IgD-negative memory B cell (primary cell): ENCODE results near the gene TFCP2. TPM values are rescaled to one million over a fixed set of nuclear protein-coding genes. Genes with fewer than 3 reads are reported as not detected.
"Not testable (repeated sequence)": the region's sequence is repeated elsewhere in the genome, so short reads cannot be mapped to it uniquely, and the experiment has no call there.

Experiments used
- H3K27ac Mint-ChIP-seq, 3 donors: one replicate each; pipeline ENCODE4 v1.8.0; 2020 to 2022; ENCODE audit warnings: mild to moderate bottlenecking in 3 of 3, mixed read lengths in 3 of 3, moderate library complexity in 1 of 3
- H3K27me3 Mint-ChIP-seq: one replicate; pipeline ENCODE4 v1.8.0; 2021; ENCODE audit warnings: mixed read lengths
- H3K36me3 Mint-ChIP-seq: one replicate; pipeline ENCODE4 v1.8.0; 2020; ENCODE audit warnings: mild to moderate bottlenecking, mixed read lengths
- H3K4me1 Mint-ChIP-seq, 3 donors: one replicate each; pipeline ENCODE4 v1.8.0; 2020 to 2022; ENCODE audit warnings: mixed read lengths in 3 of 3, mild to moderate bottlenecking in 1 of 3
- H3K4me3 Mint-ChIP-seq, 4 donors: one replicate each; pipeline ENCODE4 v1.8.0; 2020 to 2022; ENCODE audit warnings: mild to moderate bottlenecking in 4 of 4, mixed read lengths in 4 of 4, moderate library complexity in 3 of 4
- H3K9me3 Mint-ChIP-seq, 3 donors: one replicate each; pipeline ENCODE4 v1.8.0; 2020 to 2021; ENCODE audit warnings: mixed read lengths in 3 of 3, mild to moderate bottlenecking in 1 of 3
- polyA plus RNA-seq: library from polyadenylated mRNA; unstranded; fragments of 300-500 nt; fragmentation: Illumina TruSeq; gene quantifications from one replicate; pipeline ENCODE4 v1.2.3, GENCODE V29; 2021

The TFCP2 gene
- 10.3 TPM for polyA plus RNA-seq

GRCh38 chr12:51172515-51173431 lies at the start of gene TFCP2:
Gene TFCP2 (minus strand): TSS chr12:51173135. CDS start chr12:51172422, 713 bp downstream.
- Mint-ChIP-seq H3K4me1 (peaks cover 11 to 12% (median 11%) of the 10 kb centered on the region in 3 donors), H3K9me3 (no peaks in the 10 kb centered on the region), H3K27ac (peak within 1 kb of the TSS in 1 of 3 donors; percentile 90), H3K4me3 (peak within 1 kb of the TSS in 3 of 4 donors; percentile 79 to 92 (median 87)), H3K27me3 (peaks cover 1% of the 10 kb centered on the region), H3K36me3 (peaks cover 2% of the 10 kb centered on the region)

GRCh38 chr12:51222461-51222860 lies 49.5 kb upstream of the TFCP2 start:
- Mint-ChIP-seq H3K27ac (no peak overlapping the region), H3K27me3 (no peaks in the 10 kb centered on the region), H3K36me3 (peaks cover 2% of the 10 kb centered on the region), H3K4me3 (peak overlapping the region in 1 of 4 donors; percentile 5), H3K9me3 (no peaks in the 10 kb centered on the region), H3K4me1 (peaks cover 11 to 12% (median 11%) of the 10 kb centered on the region in 3 donors)

GRCh38 chr12:51219857-51220256 lies 46.9 kb upstream of the TFCP2 start:
- H3K27me3 Mint-ChIP-seq, H3K9me3 Mint-ChIP-seq, H3K36me3 Mint-ChIP-seq: not testable (repeated sequence)
- peaks cover 14 to 18% (median 15%) of the 10 kb centered on the region in 3 donors for H3K4me1 Mint-ChIP-seq
- H3K4me3 Mint-ChIP-seq = peak overlapping the region in 1 of 4 donors; percentile 95
- peak overlapping the region in 1 of 3 donors; percentile 97 for H3K27ac Mint-ChIP-seq

DNA sequence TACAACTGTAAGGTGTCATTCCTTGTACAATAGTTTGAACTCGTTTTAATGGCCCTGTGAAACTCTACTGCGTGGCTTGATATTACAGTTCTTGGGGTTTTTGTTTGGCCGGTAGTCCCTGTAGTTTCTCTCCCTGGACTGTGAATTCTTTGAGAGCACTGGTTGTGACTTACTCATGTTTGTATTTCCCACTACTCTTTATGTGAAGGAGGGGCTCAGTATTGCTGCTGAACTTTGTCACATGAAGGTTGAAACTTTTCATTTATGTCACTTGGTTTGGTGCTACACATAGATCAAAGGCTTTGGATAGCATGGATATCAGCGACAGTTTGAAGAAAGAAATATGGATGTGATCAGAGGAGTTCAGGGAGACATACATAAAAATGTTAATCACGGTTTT lies 46.4 kb upstream of the TFCP2 start:
- no peaks in the 10 kb centered on the region for H3K27me3 Mint-ChIP-seq
- H3K9me3 Mint-ChIP-seq = no peaks in the 10 kb centered on the region
- peak overlapping the region in 2 of 3 donors; percentile 77 to 97 for H3K27ac Mint-ChIP-seq
- H3K4me1 Mint-ChIP-seq = peaks cover 15 to 19% (median 15%) of the 10 kb centered on the region in 3 donors
- H3K4me3 Mint-ChIP-seq = peak overlapping the region; percentile 63 to 96 (median 96)
- H3K36me3 Mint-ChIP-seq = peaks cover 3% of the 10 kb centered on the region

DNA sequence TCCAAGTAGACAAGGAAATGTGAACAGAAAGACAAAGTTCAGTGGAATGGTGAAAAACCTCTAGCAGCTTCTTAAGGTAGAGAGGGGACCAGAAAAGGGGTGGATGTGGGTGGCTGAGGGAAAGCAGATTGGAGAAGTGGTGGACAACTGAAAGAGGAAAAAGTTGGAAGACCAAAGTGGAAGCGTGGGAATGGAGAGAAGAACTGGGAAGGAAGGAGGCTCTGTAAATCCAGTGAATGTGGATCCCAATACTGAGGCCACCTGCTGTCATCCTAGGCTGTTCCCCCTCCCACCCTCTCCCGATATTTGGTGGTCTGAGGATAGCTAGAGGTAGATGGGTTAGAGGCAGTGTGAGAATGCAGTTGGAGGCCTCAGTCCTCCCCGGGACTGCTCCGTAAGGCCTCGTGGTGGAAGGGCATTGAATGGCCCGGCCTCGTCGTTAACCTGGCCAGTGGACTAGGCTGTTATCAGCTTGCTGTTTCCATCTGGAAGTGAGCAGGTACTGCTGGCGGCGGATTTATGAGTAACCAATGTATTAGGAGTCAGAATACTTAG lies 45.7 kb upstream of the TFCP2 start:
- Mint-ChIP-seq H3K27ac (peak overlapping the region; percentile 96 to 97 (median 97)), H3K4me1 (peaks cover 15 to 19% (median 18%) of the 10 kb centered on the region in 3 donors), H3K36me3 (peaks cover 4% of the 10 kb centered on the region), H3K4me3 (peak overlapping the region; percentile 94 to 96 (median 96)), H3K9me3 (no peaks in the 10 kb centered on the region), H3K27me3 (no peaks in the 10 kb centered on the region)

DNA sequence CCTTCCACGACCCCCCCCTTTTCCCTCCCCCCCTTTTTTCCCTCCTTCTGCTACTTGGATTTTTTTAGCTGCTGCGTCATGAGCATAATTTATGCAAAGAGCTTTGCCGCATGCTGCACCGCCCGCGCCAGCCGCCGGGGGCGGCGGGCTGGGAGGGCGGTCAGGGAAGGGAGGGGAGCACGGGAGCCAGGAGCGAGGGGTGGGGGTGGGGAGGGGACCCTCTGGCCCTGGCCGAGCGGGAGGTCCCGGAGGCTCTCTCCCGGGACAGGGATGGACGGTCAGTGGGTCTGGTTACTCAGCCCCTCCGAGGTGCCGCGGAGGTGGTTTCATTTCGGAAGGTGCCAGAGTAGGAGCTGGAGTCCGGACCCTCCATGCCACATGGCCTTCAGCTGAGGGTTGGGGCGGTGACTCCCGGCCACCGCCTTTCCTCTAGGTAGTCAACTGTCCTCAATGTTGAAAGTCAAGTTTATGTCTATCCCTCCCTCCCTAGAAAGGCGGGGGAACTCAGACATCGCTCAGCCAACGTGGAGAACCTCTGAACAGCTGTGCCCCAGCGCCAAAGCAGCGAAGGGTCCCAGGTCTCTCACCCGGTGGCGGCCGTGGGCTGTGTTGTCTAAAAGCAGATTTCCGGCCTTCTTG lies 45.2 kb upstream of the TFCP2 start, which contains the start of gene POU6F1:
Gene POU6F1, minus strand, starts transcription at position 95 of the 639 bp plus-strand sequence. CDS start 11,226 bp downstream, outside the sequence.
- Mint-ChIP-seq H3K27ac (peak within 1 kb of the TSS; percentile 96 to 97 (median 97)), H3K4me1 (peaks cover 15 to 19% (median 18%) of the 10 kb centered on the region in 3 donors)

DNA sequence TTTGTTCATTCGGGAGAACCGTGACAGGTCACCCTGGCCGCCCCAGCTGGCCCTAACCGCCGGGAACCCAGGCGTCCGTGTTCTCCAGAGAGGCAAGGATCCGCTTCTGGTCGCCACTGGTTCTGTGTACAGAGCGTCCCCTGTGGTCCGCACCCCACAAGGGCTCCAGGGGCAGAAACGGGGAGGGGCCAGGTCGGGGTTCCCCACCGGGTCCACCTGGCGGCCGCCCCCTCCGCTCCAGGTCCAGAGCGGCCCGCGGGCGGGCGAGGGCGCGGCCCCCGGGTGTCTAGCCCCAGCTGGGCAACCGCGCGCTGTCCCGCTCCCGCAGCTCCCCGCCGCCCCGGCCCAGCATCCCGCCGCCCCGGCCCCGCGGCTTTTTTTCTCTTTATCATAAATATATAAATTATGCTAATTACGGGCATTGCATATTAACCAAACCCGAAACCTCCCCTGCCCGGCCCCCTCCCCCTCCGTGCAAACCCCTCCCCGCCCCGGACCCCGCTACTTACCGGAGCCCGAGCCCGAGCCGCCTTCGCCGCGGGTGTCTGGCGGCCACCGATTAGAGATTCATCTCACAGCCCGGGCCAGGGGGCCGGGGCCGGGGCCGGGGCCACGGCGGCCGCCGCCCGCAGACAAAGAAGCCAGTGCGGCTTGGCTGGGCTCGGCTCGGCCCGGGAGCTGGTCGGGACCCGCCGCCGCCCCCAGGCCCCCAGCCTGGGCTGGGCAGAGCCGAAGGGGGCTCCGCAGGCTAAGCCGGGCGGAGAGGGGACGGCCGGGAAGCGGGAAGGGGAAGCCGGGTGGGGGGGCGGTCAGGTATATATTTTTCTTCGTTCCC lies 44.4 kb upstream of the TFCP2 start:
- Mint-ChIP-seq H3K4me1 (peaks cover 15 to 19% (median 18%) of the 10 kb centered on the region in 3 donors), H3K9me3 (no peaks in the 10 kb centered on the region), H3K4me3 (peak overlapping the region; percentile 94 to 96 (median 96)), H3K36me3 (peaks cover 4% of the 10 kb centered on the region), H3K27me3 (no peaks in the 10 kb centered on the region), H3K27ac (peak overlapping the region; percentile 94 to 97 (median 96))

More for the DNA sequence above, 45.2 kb upstream of the TFCP2 start, which contains the start of gene POU6F1:
- peak within 1 kb of the TSS; percentile 94 to 96 (median 96) for H3K4me3 Mint-ChIP-seq
- no peaks in the 10 kb centered on the region for H3K27me3 Mint-ChIP-seq
- H3K9me3 Mint-ChIP-seq = no peaks in the 10 kb centered on the region
- peaks cover 4% of the 10 kb centered on the region for H3K36me3 Mint-ChIP-seq

GRCh38 chr12:51216642-51217041 lies 43.7 kb upstream of the TFCP2 start:
- Mint-ChIP-seq H3K4me1 (peaks cover 15 to 19% (median 18%) of the 10 kb centered on the region in 3 donors), H3K4me3 (peak overlapping the region; percentile 71 to 91 (median 88)), H3K27me3 (no peaks in the 10 kb centered on the region), H3K9me3 (no peaks in the 10 kb centered on the region), H3K27ac (peak overlapping the region in 2 of 3 donors; percentile 87 to 94), H3K36me3 (peaks cover 4% of the 10 kb centered on the region)

GRCh38 chr12:51214895-51215294 lies 42.0 kb upstream of the TFCP2 start:
- peaks cover 4% of the 10 kb centered on the region for H3K36me3 Mint-ChIP-seq
- no peaks in the 10 kb centered on the region for H3K9me3 Mint-ChIP-seq
- H3K4me3 Mint-ChIP-seq = peak overlapping the region in 1 of 4 donors; percentile 49
- peaks cover 15 to 19% (median 18%) of the 10 kb centered on the region in 3 donors for H3K4me1 Mint-ChIP-seq
- peak overlapping the region; percentile 2 to 84 (median 45) for H3K27ac Mint-ChIP-seq
- H3K27me3 Mint-ChIP-seq = no peaks in the 10 kb centered on the region

DNA sequence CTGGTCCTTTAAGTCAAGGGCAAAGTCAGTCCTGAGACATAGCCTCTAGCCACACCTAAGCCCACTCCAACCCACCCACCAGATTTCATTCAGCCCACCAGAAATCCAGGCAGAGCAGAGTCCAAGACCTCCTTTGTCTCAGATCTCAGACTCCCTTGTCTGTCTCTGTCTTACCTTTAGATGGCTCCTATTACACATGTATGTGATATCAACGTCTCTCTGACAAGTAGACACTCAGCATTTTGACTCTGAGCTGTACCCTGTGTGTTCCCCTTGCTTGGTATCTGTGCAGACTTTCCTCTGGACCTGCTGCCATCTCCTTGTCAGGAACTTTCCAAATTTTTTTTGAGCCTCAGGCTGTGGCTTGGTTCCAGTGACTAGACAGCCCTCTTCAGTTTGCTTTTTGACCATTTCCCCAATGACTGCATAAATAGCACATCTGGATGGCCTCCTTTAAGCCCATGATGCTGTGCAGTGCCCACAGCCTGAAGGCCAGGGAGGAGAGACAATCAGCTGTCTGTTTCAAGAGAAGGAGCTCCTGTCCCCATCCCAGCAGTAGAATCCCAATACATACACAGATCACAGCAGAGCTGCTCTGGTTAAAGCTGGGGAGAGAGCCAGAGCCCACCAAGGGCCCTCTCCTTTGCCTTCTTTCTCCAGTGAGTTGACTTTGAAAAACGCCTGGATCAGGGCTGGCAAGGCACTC lies 37.9 kb upstream of the TFCP2 start:
- Mint-ChIP-seq H3K36me3 (peaks cover 8% of the 10 kb centered on the region), H3K27me3 (no peaks in the 10 kb centered on the region), H3K4me3 (no peak overlapping the region), H3K4me1 (peaks cover 0 to 4% (median 3%) of the 10 kb centered on the region in 3 donors), H3K9me3 (no peaks in the 10 kb centered on the region), H3K27ac (peak overlapping the region in 2 of 3 donors; percentile 18 to 29)

- Mint-ChIP-seq H3K27ac (no peak overlapping the region), H3K9me3 (no peaks in the 10 kb centered on the region), H3K36me3 (peaks cover 4% of the 10 kb centered on the region), H3K27me3 (no peaks in the 10 kb centered on the region), H3K4me1 (peaks cover 0 to 2% (median 0%) of the 10 kb centered on the region in 3 donors), H3K4me3 (no peak overlapping the region)
Measured at GRCh38 chr12:51209259-51209658, 36.3 kb upstream of the TFCP2 start.

DNA sequence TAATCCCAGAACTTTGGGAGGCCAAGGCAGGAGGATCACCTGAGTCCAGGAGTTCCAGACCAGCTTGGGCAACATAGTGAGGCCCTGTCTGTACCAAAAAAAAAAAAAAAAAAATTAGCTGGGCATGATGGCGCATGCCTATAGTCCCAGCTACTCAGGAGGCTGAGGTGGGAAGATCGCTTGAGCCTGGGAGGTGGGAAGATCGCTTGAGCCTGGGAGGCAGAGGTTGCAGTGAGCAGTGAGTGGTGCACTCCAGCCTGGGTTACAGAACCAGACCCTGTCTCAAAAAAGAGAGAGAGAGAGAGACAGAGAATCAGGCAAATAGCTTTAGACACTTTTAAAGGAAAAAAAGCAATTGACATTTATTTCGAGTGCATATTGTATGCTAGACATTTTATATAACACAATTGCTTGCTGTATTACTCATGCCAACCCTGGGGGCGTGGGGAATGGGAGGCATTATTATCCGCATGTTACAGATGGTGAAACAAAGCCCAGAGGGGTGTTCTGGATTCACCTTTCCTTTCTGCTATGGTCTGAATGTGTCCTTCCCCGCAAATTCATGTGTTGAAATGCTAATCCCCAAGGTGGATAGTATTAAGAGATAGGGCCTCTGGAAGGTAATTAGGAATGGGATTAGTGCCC lies 35.2 kb upstream of the TFCP2 start:
- no peak overlapping the region for H3K4me3 Mint-ChIP-seq
- H3K4me1 Mint-ChIP-seq = no peaks in the 10 kb centered on the region
- no peaks in the 10 kb centered on the region for H3K27me3 Mint-ChIP-seq
- H3K27ac Mint-ChIP-seq = peak overlapping the region in 1 of 3 donors; percentile 6
- H3K36me3 Mint-ChIP-seq = peaks cover 4% of the 10 kb centered on the region
- H3K9me3 Mint-ChIP-seq = no peaks in the 10 kb centered on the region

DNA sequence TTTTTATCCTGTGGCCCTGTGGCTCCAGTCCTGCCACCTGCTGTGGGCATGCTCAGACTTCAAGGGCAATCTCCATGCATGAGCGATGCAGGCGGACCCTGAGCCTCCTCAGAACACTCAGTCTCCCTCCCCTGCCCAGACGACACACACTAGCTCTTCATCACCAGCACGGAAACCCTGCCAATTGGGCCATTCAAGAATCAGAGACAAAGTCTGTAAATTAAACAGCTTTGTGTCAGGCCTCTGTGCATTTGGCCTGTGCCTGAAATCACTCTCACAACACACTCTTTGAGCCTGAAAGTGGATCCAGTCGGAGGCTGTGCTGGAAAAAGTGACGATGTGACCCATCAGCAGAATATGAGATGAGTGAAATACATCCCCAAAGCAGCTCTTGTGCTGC lies 32.4 kb upstream of the TFCP2 start:
- Mint-ChIP-seq H3K36me3 (peaks cover 4% of the 10 kb centered on the region), H3K27me3 (no peaks in the 10 kb centered on the region), H3K27ac (no peak overlapping the region), H3K9me3 (no peaks in the 10 kb centered on the region), H3K4me1 (no peaks in the 10 kb centered on the region), H3K4me3 (no peak overlapping the region)
